A549 (cell line): ENCODE results near the gene ZDHHC17. TPM values are rescaled to one million over a fixed set of nuclear protein-coding genes. Genes with fewer than 3 reads are reported as not detected.

Experiments used
- ATAC-seq, 2 experiments: fragments of 200-7000 bp in 1 of 2; fragments of >200 bp in 1 of 2; cut with Nextera tagmentation in 1 of 2; cut with Tn5 transposase in 1 of 2; 3 replicates each; pipeline versions ENCODE4 v1.8.0 to v1.9.1; 2018 to 2020; ENCODE audit warnings: mild to moderate bottlenecking in 1 of 2, moderate library complexity in 1 of 2
- CTCF ChIA-PET: fragments of 300-600 bp; sonication (Branson Sonifier 250); formaldehyde crosslinking; extraction: SDS; loops from one replicate; lab custom pipeline; 2021; ENCODE audit warnings: antibody characterized with exemption, inconsistent platforms; lab: Yijun Ruan, JAX
- POLR2A ChIA-PET: fragments of 350-600 bp; formaldehyde crosslinking; extraction: SDS; loops from one replicate; lab custom pipeline; 2021; ENCODE audit warnings: antibody characterized with exemption, inconsistent platforms; lab: Yijun Ruan, JAX
- DNase-seq, 2 experiments: peaks; one replicate each; pipeline versions ENCODE4 v3.0.0 to v3.0.0-alpha.2; 2011 to 2016; ENCODE audit warnings: low read depth in 1 of 2, low spot score in 1 of 2
- FAIRE-seq: peaks from 2 replicates; lab custom pipeline; 2011; peaks lifted over from hg19 to GRCh38; lab: Jason Lieb, UNC
- H3K27ac ChIP-seq, 2 experiments: fragments of >200 bp; sonication (Bioruptor Twin); formaldehyde crosslinking; 3 replicates each; pipeline ENCODE4 v1.5.1; 2016 to 2017
- H3K4me1 ChIP-seq: fragments of >200 bp; sonication (Bioruptor Twin); formaldehyde crosslinking; 3 replicates; pipeline ENCODE4 v1.6.1; 2016
- H3K4me2 ChIP-seq: fragments of >200 bp; sonication (Bioruptor Twin); formaldehyde crosslinking; 3 replicates; pipeline ENCODE4 v1.6.1; 2016
- H3K4me3 ChIP-seq: fragments of >200 bp; sonication (Bioruptor Twin); formaldehyde crosslinking; 3 replicates; pipeline ENCODE4 v1.5.1; 2016
- H3K9me3 ChIP-seq: fragments of >200 bp; sonication (Bioruptor Twin); formaldehyde crosslinking; 3 replicates; pipeline ENCODE4 v1.6.1; 2016
- CBX2 ChIP-seq: fragments of 200-600 bp; sonication (generic); IDR thresholded peaks from 2 replicates; pipeline ENCODE4 v1.6.1; 2016; ENCODE audit warnings: low read depth, mild to moderate bottlenecking, borderline replicate concordance
- CEBPB ChIP-seq, 2 experiments: fragments of >200 bp in 1 of 2; sonication (Bioruptor Twin) in 1 of 2; formaldehyde crosslinking in 1 of 2; IDR thresholded peaks; 2 replicates each; pipeline ENCODE4 v1.6.1; 2012 to 2016
- HEYL ChIP-seq: fragments of 250-450 bp; sonication (Bioruptor Pico); IDR thresholded peaks from 2 replicates; pipeline ENCODE4 v1.8.0; 2021; ENCODE audit warnings: mild to moderate bottlenecking, moderate library complexity
- MAFK ChIP-seq: fragments of 450-650 bp; IDR thresholded peaks from 2 replicates; pipeline ENCODE4 v1.6.1; 2014; ENCODE audit not compliant: partially characterized antibody
- MAZ ChIP-seq: fragments of 150-350 bp; IDR thresholded peaks from 2 replicates; pipeline ENCODE4 v1.6.1; 2014; ENCODE audit warnings: antibody characterized with exemption, low read depth, low read length, borderline replicate concordance
- NFE2L2 ChIP-seq: fragments of 150-350 bp; conservative IDR thresholded peaks from 2 replicates; pipeline ENCODE4 v1.6.1; 2014; ENCODE audit warnings: low read length
- PHF8 ChIP-seq: fragments of 200-600 bp; sonication (generic); IDR thresholded peaks from 2 replicates; pipeline ENCODE4 v1.6.1; 2016; ENCODE audit warnings: low read depth, mild to moderate bottlenecking, antibody characterized with exemption, moderate library complexity, borderline replicate concordance
- POLR2AphosphoS2 ChIP-seq: conservative IDR thresholded peaks from 2 replicates; pipeline ENCODE4 v1.6.1; 2012; ENCODE audit warnings: low read length, improper control_type of control experiment, inconsistent platforms
- RCOR1 ChIP-seq: fragments of 150-350 bp; IDR thresholded peaks from 2 replicates; pipeline ENCODE4 v1.6.1; 2014; ENCODE audit warnings: antibody characterized with exemption, low read length, low read depth
- SMC3 ChIP-seq: fragments of >200 bp; sonication (Bioruptor Twin); formaldehyde crosslinking; IDR thresholded peaks from 3 replicates; pipeline ENCODE4 v1.6.1; 2018; ENCODE audit warnings: inconsistent platforms
- TFCP2L1 ChIP-seq: fragments of 250-450 bp; sonication (Bioruptor Pico); IDR thresholded peaks from 2 replicates; pipeline ENCODE4 v1.5.0; 2021; ENCODE audit warnings: mild to moderate bottlenecking
- WGBS: methylation state at CpG from one replicate; pipeline ENCODE4 v1.1.6; 2017; ENCODE audit errors: missing lambda C conversion rate; 5-methylcytosine and 5-hydroxymethylcytosine counted together
- polyA plus RNA-seq, 4 experiments: library from polyadenylated mRNA; depleted of rRNA in 3 of 4; stranded (reverse); fragments of >200 nt; fragmentation: RNase III in 1 of 4; extraction: RNeasy Plus Mini Kit Qiagen cat#74134 plus additional on column Dnase treatment in 1 of 4; gene quantifications; 2 replicates in 3 of 4; 3 replicates in 1 of 4; pipeline ENCODE4 v1.2.3, GENCODE V29; 2011 to 2017
- TF ChIP-seq, protein P1 (sequence below): fragments of >200 bp; sonication (Bioruptor Twin); formaldehyde crosslinking; IDR thresholded peaks from 3 replicates; pipeline ENCODE4 v1.5.1; 2016
- TF ChIP-seq, protein P2 (sequence below): fragments of 200-600 bp; sonication (generic); IDR thresholded peaks from 2 replicates; pipeline ENCODE4 v1.6.1; 2016; ENCODE audit warnings: antibody characterized with exemption, mild to moderate bottlenecking, moderate library complexity

ZDHHC17 gene
- polyA plus RNA-seq, 2 of the 4 experiments (the other 2 are of a cell fraction) = 28.1 to 54.8 TPM

DNA sequence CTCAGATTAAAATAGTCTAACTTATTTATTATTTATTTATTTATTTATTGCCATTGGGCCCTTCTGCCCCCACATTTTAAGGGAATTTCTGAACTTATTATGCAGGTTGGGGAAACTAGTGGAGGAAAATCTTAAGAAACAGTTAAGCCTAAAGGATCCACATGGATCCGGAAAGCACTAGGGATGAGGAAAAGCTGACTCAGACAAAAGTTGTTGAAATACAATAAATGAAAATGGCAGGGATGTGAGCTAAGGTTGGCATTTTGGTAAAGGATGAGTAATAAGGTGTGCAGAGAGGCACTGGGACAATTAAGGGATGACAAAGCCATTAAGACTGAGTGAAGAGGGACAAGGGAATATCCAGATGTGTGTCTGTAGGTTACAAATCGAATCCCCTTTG is 135.6 kb downstream of the ZDHHC17 start:
- ChIA-PET CTCF (no interaction called here), POLR2A (no interaction called here)
- Histone ChIP-seq H3K4me2 (no peak overlapping the region), H3K9me3 (no peaks in the 10 kb centered on the region), H3K4me1 (no peaks in the 10 kb centered on the region), H3K4me3 (no peak overlapping the region)
- no peak for ATAC-seq
- WGBS = 66% methylated on average over 2 of the region's 2 CpGs
- no peak for DNase-seq
- no peak for FAIRE-seq
- no peak for TF ChIP-seq TFCP2L1 (CRISPR knock-in tag)
- peak; percentile 66 for TF ChIP-seq MAFK
- TF ChIP-seq, all 56 proteins: peak for 1
- no peak overlapping the region for H3K27ac ChIP-seq

- Histone ChIP-seq H3K4me3 (no peak overlapping the region), H3K27ac (no peak overlapping the region), H3K9me3 (no peaks in the 10 kb centered on the region), H3K4me2 (no peak overlapping the region), H3K4me1 (no peaks in the 10 kb centered on the region)
- CTCF ChIA-PET = interaction anchor here (0.6 kb wide), 1 partner anchor 771 kb away, joined by 3 read pairs; no protein-coding TSS in a partner anchor
- DNase-seq = no peak
- TF ChIP-seq TFCP2L1 (CRISPR knock-in tag) (no peak), MAFK (no peak), CBX2 (no peak), POLR2AphosphoS2 (no peak), SMC3 (no peak), PHF8 (no peak), RCOR1 (no peak), NFE2L2 (no peak), HEYL (no peak), MAZ (no peak), CEBPB (IDR thresholded peaks at IDR 0.05) (no peak)
- TF ChIP-seq, protein P1, sequence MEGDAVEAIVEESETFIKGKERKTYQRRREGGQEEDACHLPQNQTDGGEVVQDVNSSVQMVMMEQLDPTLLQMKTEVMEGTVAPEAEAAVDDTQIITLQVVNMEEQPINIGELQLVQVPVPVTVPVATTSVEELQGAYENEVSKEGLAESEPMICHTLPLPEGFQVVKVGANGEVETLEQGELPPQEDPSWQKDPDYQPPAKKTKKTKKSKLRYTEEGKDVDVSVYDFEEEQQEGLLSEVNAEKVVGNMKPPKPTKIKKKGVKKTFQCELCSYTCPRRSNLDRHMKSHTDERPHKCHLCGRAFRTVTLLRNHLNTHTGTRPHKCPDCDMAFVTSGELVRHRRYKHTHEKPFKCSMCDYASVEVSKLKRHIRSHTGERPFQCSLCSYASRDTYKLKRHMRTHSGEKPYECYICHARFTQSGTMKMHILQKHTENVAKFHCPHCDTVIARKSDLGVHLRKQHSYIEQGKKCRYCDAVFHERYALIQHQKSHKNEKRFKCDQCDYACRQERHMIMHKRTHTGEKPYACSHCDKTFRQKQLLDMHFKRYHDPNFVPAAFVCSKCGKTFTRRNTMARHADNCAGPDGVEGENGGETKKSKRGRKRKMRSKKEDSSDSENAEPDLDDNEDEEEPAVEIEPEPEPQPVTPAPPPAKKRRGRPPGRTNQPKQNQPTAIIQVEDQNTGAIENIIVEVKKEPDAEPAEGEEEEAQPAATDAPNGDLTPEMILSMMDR = no peak
- TF ChIP-seq, protein P2, sequence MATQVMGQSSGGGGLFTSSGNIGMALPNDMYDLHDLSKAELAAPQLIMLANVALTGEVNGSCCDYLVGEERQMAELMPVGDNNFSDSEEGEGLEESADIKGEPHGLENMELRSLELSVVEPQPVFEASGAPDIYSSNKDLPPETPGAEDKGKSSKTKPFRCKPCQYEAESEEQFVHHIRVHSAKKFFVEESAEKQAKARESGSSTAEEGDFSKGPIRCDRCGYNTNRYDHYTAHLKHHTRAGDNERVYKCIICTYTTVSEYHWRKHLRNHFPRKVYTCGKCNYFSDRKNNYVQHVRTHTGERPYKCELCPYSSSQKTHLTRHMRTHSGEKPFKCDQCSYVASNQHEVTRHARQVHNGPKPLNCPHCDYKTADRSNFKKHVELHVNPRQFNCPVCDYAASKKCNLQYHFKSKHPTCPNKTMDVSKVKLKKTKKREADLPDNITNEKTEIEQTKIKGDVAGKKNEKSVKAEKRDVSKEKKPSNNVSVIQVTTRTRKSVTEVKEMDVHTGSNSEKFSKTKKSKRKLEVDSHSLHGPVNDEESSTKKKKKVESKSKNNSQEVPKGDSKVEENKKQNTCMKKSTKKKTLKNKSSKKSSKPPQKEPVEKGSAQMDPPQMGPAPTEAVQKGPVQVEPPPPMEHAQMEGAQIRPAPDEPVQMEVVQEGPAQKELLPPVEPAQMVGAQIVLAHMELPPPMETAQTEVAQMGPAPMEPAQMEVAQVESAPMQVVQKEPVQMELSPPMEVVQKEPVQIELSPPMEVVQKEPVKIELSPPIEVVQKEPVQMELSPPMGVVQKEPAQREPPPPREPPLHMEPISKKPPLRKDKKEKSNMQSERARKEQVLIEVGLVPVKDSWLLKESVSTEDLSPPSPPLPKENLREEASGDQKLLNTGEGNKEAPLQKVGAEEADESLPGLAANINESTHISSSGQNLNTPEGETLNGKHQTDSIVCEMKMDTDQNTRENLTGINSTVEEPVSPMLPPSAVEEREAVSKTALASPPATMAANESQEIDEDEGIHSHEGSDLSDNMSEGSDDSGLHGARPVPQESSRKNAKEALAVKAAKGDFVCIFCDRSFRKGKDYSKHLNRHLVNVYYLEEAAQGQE = no peak
- POLR2A ChIA-PET = no interaction called here
- ATAC-seq = no peak
- WGBS = 81% methylated on average over 4 of the region's 4 CpGs
- peak; percentile 49 for FAIRE-seq
These were observed 137.9 kb downstream of the ZDHHC17 start for GRCh38 chr12:76901628-76902380.

Other genes starting within 250 kb of the ZDHHC17 start
- gene OSBPL8, start 204.3 kb upstream of the ZDHHC17 start, polyA plus RNA-seq (2011; rRNA removed) = 30.9 and 43.2 TPM in 2 replicates
- gene OSBPL8, start 204.3 kb upstream of the ZDHHC17 start, polyA plus RNA-seq (2017; fragmentation: RNase III; extraction: RNeasy Plus Mini Kit Qiagen cat#74134 plus additional on column Dnase treatment) = 15.4 to 16.9 TPM (median 15.5 TPM) in 3 replicates
- gene CSRP2, start 114.9 kb downstream of the ZDHHC17 start, polyA plus RNA-seq (2011; rRNA removed) = 19.2 and 19.5 TPM in 2 replicates
- gene CSRP2, start 114.9 kb downstream of the ZDHHC17 start, polyA plus RNA-seq (2017; fragmentation: RNase III; extraction: RNeasy Plus Mini Kit Qiagen cat#74134 plus additional on column Dnase treatment) = 23.4 to 23.6 TPM (median 23.6 TPM) in 3 replicates